HG03095 (cell line): ENCODE data around the gene CYP26B1.

ENCODE experiments used
- ATAC-seq: cut with Tn5 transposase; IDR thresholded peaks from one replicate; pipeline ENCODE4 v1.9.1; 2021; ENCODE audit warnings: moderate library complexity; ENCODE audit not compliant: unreplicated experiment

The CYP26B1 gene

GRCh38 chr2:72142570-72143440 is 4.9 kb downstream of the CYP26B1 start:
- no peak for ATAC-seq

GRCh38 chr2:72141881-72142451 is 5.7 kb downstream of the CYP26B1 start:
- no peak for ATAC-seq

GRCh38 chr2:72141032-72141645 is 6.5 kb downstream of the CYP26B1 start:
- no peak for ATAC-seq

GRCh38 chr2:72140621-72140960 is 7.1 kb downstream of the CYP26B1 start:
- ATAC-seq = no peak

- ATAC-seq = no peak
Observed at GRCh38 chr2:72139874-72140620, 7.6 kb downstream of the CYP26B1 start.

- ATAC-seq = no peak
Observed at GRCh38 chr2:72139471-72139873, 8.2 kb downstream of the CYP26B1 start.

- ATAC-seq = no peak
Observed at GRCh38 chr2:72138921-72139381, 8.7 kb downstream of the CYP26B1 start.

- ATAC-seq = no peak
Observed at GRCh38 chr2:72138011-72138881, 9.4 kb downstream of the CYP26B1 start.

GRCh38 chr2:72137498-72138010 is 10.1 kb downstream of the CYP26B1 start:
- ATAC-seq = peak; percentile 88

- ATAC-seq = peak; percentile 8
Observed at GRCh38 chr2:72136933-72137497, 10.6 kb downstream of the CYP26B1 start.

- no peak for ATAC-seq
Observed at GRCh38 chr2:72136331-72136730, 11.3 kb downstream of the CYP26B1 start.

GRCh38 chr2:72135921-72136320 is 11.7 kb downstream of the CYP26B1 start:
- ATAC-seq = no peak

- no peak for ATAC-seq
Observed at GRCh38 chr2:72134997-72135800, 12.5 kb downstream of the CYP26B1 start.

- no peak for ATAC-seq
Observed at GRCh38 chr2:72134408-72134996, 13.2 kb downstream of the CYP26B1 start.

GRCh38 chr2:72133721-72134407 is 13.8 kb downstream of the CYP26B1 start:
- ATAC-seq = no peak

- no peak for ATAC-seq
Observed at GRCh38 chr2:72132981-72133720, 14.5 kb downstream of the CYP26B1 start.
